Muscle layer of duodenum (tissue), 2 donors: ENCODE measurements around the gene VPREB1.
"Not testable (repeated sequence)": the region's sequence is repeated elsewhere in the genome, so short reads cannot be mapped to it uniquely, and the experiment has no call there.

Experiments used
- H3K27ac ChIP-seq: one replicate; pipeline ENCODE4 v1.7.0; 2013; ENCODE audit warnings: mild to moderate bottlenecking, low read length
- H3K27me3 ChIP-seq: one replicate; pipeline ENCODE4 v1.7.0; 2013; ENCODE audit warnings: low read depth, mild to moderate bottlenecking, control low read depth, low read length
- H3K36me3 ChIP-seq, 2 donors: one replicate each; pipeline ENCODE4 v1.7.0; 2013; ENCODE audit warnings: low read length in 2 of 2, control low read depth in 1 of 2, mild to moderate bottlenecking in 1 of 2; ENCODE audit not compliant: insufficient read depth in 2 of 2, control insufficient read depth in 1 of 2
- H3K4me1 ChIP-seq, 2 donors: one replicate each; pipeline ENCODE4 v1.7.0; 2013; ENCODE audit warnings: low read length in 2 of 2, mild to moderate bottlenecking in 2 of 2, control low read depth in 1 of 2, moderate library complexity in 1 of 2; ENCODE audit not compliant: insufficient read depth in 2 of 2, control insufficient read depth in 1 of 2
- H3K4me3 ChIP-seq, 2 donors: one replicate each; pipeline ENCODE4 v1.7.0; 2013; ENCODE audit warnings: low read length in 2 of 2, low read depth in 1 of 2, mild to moderate bottlenecking in 1 of 2
- H3K9me3 ChIP-seq, 2 donors: one replicate each; pipeline ENCODE4 v1.7.0; 2013; ENCODE audit warnings: low read length in 2 of 2, control low read depth in 1 of 2, mild to moderate bottlenecking in 1 of 2; ENCODE audit not compliant: control insufficient read depth in 1 of 2
- donor health status: healthy.

VPREB1 gene

DNA sequence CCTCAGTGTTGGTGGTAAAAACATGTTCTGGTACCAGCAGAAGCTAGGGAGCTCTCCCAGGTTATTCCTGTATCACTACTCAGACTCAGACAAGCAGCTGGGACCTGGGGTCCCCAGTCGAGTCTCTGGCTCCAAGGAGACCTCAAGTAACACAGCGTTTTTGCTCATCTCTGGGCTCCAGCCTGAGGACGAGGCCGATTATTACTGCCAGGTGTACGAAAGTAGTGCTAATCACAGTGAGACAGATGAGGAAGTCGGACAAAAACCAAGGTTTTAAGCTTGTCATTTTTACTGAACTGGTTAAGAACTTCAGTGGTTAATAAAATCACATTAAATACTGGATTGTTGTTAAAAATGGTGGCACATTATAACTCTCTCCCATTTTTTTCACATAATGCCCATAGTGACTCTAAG, 42.6 kb upstream of the VPREB1 start:
- no peaks in the 10 kb centered on the region for H3K36me3 ChIP-seq
- H3K4me3 ChIP-seq = no peak overlapping the region
- H3K27ac ChIP-seq = no peak overlapping the region
- no peaks in the 10 kb centered on the region for H3K4me1 ChIP-seq
- peaks cover 11% of the 10 kb centered on the region for H3K27me3 ChIP-seq
- H3K9me3 ChIP-seq = no peaks in the 10 kb centered on the region

DNA sequence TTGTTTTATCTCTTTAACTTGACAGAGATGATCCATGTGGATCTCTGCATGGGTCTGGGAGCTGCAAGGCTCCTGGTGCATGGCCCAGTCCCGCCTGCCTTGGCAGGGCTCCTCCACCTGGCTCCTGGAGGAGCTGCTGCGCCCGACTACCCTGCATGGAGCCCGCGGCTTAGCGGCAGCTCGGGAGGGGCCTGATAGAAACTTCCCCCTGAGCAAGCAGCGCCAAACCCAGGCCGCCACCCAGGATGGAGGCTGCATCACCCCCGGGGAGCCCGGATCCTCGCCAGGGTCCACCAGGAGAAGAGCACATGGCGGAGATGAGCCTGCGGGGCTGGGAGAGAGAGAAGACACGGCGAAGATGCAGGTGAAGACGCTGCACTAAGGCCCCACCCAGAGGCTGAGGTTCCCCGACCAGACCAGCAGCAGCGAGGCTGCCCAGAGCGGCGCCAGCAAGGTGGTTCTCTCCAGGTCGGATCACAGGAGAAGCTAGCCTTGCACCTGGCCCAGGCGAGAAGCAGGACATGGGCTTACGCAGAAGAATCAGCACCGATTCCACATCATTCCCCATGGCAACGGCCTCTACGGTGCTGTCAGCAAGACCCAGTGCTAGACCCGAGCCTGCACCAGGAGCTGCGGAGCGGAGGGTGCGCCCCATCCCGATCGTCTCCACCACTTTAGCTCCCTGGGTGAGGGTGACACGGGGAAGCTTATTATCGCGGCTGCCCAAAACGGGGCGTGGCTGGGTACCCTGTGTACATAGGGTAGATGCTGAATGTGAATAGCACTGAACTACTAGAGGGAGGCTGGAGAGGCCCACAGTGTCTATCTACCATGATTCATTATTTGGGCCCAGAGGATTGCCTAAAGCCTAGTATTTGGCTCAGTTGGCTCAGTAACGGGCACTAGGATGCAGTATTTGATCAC, 41.3 kb upstream of the VPREB1 start:
- H3K27me3 ChIP-seq = peaks cover 11% of the 10 kb centered on the region
- no peak overlapping the region for H3K4me3 ChIP-seq
- no peak overlapping the region for H3K27ac ChIP-seq
- no peaks in the 10 kb centered on the region for H3K9me3 ChIP-seq
- no peaks in the 10 kb centered on the region for H3K36me3 ChIP-seq
- H3K4me1 ChIP-seq = no peaks in the 10 kb centered on the region

DNA sequence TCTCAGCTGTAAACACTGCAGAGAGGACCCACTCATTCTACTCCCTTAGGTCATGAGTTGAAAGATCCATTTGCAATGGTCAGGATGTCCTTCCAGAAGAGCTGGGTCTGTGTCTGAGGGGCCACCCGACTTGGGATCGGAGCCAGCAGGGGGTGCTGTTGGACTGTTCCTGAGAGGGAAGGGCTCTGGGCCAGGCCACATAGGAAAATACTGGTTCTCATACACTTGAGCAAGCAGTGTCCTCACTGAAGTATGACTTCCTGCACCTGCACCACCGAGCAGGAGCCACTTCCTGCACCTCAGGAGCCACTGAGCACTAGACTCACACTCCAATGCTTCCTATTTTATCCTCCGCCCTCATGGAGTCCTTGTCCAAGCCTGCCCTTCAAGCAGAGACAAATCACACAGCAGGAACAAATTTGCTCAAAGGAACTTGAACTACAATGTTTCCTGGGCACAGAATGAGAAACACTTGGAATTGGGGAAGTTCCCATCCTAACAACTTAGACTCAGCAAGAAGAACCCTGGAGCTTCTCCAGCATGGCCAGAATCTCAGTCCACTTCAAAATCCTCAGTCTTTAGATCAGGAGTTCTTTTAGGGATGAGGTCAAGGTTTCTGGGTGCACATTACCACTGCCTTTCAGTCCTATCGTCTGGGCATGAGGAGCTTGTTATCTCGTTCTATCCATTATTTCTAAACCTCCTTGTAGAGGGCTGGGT, 36.6 kb upstream of the VPREB1 start:
- Histone ChIP-seq H3K4me3 (no peak overlapping the region), H3K4me1 (no peaks in the 10 kb centered on the region), H3K27ac (no peak overlapping the region), H3K27me3 (peaks cover 3% of the 10 kb centered on the region), H3K36me3 (no peaks in the 10 kb centered on the region), H3K9me3 (no peaks in the 10 kb centered on the region)

DNA sequence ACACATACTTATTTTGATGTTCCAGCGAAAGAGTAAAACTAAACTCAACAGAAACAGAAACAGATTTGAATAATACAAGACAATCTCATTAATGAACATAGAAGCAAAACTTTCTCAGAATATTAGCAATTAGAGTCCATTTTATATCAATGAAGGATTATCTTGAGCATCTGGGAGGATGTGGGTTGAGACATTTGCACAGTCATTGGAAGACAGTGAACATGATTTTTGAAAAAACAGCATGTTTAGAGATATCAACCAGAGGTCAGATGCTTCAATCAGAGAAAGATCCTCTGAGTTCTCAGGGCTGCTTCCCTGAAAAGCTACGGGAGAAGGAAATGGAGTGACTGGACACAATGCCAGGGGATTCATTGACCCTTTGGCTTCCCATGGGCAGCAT, 35.9 kb upstream of the VPREB1 start:
- Histone ChIP-seq H3K4me3 (no peak overlapping the region), H3K4me1 (no peaks in the 10 kb centered on the region), H3K27me3 (peaks cover 3% of the 10 kb centered on the region), H3K9me3 (no peaks in the 10 kb centered on the region), H3K36me3 (no peaks in the 10 kb centered on the region), H3K27ac (no peak overlapping the region)

DNA sequence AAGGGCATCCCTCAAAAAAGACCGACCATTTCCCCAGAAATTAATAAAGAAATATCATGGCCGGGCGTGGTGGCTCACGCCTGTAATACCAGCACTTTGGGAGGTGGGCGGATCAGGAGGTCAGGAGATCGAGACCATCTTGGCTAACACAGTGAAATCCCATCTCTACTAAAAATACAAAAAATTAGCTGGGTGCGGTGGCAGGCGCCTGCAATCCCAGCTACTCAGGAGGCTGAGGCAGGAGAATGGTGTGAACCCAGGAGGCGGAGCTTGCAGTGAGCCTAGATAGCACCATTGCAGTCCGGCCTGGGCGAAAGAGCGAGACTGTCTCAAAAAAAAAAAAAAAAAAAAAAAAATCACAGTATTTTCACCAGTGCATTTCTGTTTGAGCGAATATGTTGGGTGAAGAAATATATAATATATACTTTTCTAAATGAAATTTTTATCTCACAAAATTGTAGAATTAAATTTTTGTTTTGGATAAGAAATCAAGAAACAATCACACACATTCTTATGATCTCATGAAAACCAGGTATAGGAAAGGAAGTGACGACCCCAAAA, 35.4 kb upstream of the VPREB1 start:
- not testable (repeated sequence) for H3K4me1 ChIP-seq, H3K9me3 ChIP-seq, H3K4me3 ChIP-seq, H3K36me3 ChIP-seq, H3K27me3 ChIP-seq, H3K27ac ChIP-seq

DNA sequence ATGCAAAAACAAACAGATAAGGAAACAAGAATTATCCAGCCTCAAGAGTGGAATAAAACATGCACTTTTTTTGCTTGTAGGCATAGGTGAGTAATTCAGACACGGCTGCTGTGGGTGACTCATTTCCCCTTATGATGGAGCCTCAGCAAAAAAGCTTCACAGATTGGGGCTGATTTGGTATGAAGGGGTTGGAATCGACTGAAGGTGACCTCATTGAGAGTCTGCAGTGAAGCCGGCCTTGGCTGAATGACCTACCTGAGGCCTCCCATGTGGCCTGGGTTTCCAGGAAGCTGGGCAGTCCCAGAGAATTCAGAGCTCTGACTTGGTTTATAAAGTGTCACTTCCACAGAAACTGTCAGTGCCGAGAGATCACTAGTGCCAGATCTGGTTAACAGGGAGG, 34.2 kb upstream of the VPREB1 start:
- Histone ChIP-seq H3K4me3 (no peak overlapping the region), H3K4me1 (no peaks in the 10 kb centered on the region), H3K36me3 (no peaks in the 10 kb centered on the region), H3K27ac (no peak overlapping the region), H3K27me3 (peaks cover 3% of the 10 kb centered on the region), H3K9me3 (no peaks in the 10 kb centered on the region)

DNA sequence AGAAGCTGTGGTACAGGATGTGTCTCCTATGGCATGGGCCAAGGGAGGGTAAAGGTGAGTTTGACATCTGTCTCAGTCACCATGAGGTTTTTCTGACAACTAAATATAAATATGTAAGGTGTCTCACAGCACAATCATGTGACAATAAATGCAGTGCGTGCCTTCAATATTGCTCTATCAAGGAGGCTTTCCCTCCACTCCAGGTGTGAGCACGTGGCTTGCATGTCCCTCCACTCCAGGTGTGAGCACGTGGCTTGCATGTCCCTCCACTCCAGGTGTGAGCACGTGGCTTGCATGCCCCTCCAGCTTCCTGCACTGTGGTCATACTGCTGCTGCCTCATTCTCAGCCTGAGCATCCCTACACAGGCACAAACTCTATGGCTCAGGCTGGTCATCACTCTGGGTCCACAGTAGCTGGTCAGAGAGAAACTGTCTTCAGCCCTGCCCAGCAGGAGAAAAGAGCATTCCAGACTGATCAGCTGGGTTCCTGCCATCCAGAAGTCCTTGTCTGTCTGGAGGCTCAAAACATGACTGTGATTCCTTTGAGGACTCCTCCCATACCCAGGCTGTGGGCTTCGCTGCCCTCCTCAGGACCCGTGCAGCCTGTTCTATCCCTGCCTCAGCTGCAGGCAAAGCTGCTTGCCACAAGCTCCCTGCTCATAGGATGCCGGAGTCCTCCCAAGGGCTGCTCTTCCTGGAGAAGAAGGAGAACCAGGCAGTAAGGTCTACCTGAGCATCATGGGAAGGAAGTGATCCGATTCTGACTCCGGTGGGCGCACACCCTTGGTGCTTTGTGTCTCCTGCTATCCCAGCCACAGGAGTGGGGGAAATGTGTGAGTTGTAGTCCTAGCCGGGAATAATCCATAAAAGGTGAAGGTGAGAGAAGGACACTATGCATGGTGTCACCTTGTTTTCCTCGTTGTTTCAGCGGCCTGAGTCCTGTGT, 33.4 kb upstream of the VPREB1 start:
- Histone ChIP-seq H3K4me3 (no peak overlapping the region), H3K36me3 (no peaks in the 10 kb centered on the region), H3K4me1 (no peaks in the 10 kb centered on the region), H3K9me3 (no peaks in the 10 kb centered on the region), H3K27ac (no peak overlapping the region), H3K27me3 (peaks cover 3% of the 10 kb centered on the region)

DNA sequence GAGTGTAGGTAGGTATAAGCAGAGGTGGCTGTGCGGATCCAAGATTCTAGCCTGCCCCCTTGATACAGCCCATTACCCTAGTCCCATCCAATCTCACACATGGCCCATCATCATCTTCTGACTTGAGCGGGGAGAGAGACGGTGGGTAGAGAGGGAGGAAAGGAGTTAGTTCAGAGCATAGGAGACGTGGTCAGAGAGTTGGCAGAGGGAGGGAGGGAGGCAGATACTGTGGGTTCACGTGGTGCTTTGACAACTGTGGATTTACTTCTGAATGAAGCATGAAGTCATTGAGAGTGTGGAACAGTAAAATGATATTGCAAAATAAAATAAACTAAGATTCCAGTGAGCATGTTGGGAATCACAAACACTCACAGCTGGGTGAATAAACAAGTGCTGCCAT, 31.4 kb upstream of the VPREB1 start:
- Histone ChIP-seq H3K4me3 (no peak overlapping the region), H3K36me3 (no peaks in the 10 kb centered on the region), H3K9me3 (no peaks in the 10 kb centered on the region), H3K27ac (no peak overlapping the region), H3K27me3 (peaks cover 3% of the 10 kb centered on the region), H3K4me1 (no peaks in the 10 kb centered on the region)

DNA sequence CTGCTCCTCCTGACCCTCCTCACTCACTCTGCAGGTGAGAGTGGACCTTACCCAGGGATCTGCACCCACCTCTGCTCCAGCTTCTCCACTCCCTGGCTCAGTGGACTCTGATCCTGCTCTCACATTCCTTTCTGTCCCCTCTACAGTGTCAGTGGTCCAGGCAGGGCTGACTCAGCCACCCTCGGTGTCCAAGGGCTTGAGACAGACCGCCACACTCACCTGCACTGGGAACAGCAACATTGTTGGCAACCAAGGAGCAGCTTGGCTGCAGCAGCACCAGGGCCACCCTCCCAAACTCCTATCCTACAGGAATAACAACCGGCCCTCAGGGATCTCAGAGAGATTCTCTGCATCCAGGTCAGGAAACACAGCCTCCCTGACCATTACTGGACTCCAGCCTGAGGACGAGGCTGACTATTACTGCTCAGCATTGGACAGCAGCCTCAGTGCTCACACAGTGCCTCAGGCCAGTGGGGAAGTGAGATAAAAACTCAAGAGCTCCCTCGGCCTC, 29.7 kb upstream of the VPREB1 start:
- Histone ChIP-seq H3K27ac (no peak overlapping the region), H3K4me3 (no peak overlapping the region)

DNA sequence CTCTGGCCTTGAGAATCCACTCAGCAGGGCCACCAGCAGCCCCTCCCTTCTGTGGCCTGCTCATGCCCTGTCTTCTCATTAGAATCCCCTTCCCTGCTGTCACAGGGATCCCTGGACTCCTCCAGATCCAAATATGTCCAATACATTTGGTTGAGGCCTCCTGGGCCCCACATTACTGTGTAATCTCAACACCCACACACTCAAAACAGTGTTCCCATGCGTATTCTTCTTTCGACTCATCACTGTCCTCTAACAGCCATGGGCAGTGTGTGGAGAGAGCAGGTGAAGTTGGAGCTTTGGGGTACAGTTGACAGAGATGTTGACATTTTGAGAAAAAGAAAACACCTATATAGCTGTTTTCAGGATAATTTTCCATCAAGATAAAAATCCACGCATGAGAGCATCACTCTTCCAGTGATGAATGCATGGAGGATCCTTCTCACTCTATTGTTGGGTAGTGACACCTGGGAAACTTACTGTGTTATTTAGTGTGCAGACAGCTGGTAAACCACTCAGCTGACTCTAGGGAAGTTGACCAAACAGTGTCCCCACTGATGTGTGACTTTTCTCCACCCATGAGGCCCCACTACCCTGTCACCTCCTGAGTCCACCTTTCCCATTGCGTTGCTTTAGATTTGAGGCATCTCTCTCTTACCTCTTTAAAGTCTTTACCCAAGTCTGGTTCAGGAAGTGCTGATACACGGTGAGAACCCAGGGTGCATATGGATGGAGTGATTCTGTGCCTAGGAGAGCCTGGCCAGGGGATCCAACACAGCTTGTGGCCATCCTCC, 28.7 kb upstream of the VPREB1 start:
- H3K9me3 ChIP-seq = no peaks in the 10 kb centered on the region
- no peak overlapping the region for H3K27ac ChIP-seq
- H3K36me3 ChIP-seq = no peaks in the 10 kb centered on the region
- H3K4me3 ChIP-seq = no peak overlapping the region
- H3K27me3 ChIP-seq = peaks cover 3% of the 10 kb centered on the region
- H3K4me1 ChIP-seq = no peaks in the 10 kb centered on the region

More for the DNA sequence above, 29.7 kb upstream of the VPREB1 start:
- H3K27me3 ChIP-seq = peaks cover 3% of the 10 kb centered on the region
- H3K4me1 ChIP-seq = no peaks in the 10 kb centered on the region
- H3K9me3 ChIP-seq = no peaks in the 10 kb centered on the region
- H3K36me3 ChIP-seq = no peaks in the 10 kb centered on the region
